ENCODE data around the gene DRC7.
"Not testable (repeated sequence)": the region's sequence is repeated elsewhere in the genome, so short reads cannot be mapped to it uniquely, and the experiment has no call there.

DRC7 gene

DNA sequence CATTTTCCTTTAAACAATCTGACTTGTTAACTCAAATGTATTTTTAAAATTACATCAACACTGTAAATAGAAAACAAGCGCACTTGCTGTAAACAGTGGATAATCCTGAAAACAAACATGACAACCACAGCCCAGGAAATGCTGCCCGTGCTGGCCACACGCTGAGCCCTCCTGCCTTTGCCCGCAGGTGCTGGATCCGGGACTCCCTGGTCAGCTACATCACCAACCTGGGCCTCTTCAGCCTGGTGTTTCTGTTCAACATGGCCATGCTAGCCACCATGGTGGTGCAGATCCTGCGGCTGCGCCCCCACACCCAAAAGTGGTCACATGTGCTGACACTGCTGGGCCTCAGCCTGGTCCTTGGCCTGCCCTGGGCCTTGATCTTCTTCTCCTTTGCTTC, 33.1 kb upstream of the DRC7 start:
- DNase-seq: no peak

DNA sequence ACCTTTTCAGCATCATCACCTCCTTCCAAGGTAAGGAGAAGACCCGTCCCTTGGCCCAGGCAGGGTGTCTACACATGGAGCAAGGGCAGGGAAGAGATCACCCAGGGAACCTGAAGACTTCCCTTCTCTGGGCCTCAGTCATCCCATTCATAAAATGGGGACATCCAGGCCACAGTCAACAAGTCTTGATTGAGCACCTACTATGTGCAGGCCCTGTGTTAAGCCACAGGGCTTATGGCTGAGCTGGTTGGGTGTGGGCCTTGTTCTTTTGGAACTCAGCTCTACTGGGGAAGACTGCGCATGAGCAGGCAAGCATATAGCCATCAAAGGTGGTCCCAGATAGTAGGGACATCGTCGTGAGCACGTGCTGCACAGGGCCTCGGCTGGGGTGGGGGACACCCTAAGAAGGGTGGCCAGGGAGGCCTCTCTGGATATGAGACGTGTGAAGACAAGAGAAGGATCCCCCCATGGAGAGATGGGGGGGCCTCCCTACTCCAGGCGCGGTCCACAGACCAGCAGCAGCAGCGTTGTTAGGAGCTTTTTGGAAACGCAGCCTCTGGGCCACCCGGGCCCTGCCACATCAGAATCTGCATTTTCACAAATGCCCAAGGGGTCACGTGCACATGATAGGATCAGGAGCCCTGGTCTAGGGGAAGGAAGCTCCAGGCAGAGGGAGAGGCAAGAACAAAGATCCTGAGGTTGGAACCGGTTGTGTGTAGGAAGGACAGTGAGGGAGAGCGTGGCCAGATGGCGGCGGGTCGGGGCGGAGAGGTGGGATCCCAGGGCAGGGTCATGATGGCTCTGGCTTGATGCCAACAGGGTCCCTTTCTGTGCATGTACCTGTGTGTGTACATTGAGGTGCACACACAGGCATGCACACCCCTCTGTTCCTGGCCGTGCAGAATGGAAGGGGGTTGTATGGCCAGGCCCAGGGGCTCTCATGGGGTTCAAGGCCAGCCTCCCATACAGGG, 32.4 kb upstream of the DRC7 start:
- no peak for DNase-seq

DNA sequence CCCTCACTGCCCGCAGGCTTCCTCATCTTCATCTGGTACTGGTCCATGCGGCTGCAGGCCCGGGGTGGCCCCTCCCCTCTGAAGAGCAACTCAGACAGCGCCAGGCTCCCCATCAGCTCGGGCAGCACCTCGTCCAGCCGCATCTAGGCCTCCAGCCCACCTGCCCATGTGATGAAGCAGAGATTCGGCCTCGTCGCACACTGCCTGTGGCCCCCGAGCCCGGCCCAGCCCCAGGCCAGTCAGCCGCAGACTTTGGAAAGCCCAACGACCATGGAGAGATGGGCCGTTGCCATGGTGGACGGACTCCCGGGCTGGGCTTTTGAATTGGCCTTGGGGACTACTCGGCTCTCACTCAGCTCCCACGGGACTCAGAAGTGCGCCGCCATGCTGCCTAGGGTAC, 31.2 kb upstream of the DRC7 start:
- DNase-seq: no peak

DNA sequence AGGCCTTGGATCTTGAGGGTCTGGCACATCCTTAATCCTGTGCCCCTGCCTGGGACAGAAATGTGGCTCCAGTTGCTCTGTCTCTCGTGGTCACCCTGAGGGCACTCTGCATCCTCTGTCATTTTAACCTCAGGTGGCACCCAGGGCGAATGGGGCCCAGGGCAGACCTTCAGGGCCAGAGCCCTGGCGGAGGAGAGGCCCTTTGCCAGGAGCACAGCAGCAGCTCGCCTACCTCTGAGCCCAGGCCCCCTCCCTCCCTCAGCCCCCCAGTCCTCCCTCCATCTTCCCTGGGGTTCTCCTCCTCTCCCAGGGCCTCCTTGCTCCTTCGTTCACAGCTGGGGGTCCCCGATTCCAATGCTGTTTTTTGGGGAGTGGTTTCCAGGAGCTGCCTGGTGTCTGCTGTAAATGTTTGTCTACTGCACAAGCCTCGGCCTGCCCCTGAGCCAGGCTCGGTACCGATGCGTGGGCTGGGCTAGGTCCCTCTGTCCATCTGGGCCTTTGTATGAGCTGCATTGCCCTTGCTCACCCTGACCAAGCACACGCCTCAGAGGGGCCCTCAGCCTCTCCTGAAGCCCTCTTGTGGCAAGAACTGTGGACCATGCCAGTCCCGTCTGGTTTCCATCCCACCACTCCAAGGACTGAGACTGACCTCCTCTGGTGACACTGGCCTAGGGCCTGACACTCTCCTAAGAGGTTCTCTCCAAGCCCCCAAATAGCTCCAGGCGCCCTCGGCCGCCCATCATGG, 30.5 kb upstream of the DRC7 start:
- DNase-seq: no peak

DNA sequence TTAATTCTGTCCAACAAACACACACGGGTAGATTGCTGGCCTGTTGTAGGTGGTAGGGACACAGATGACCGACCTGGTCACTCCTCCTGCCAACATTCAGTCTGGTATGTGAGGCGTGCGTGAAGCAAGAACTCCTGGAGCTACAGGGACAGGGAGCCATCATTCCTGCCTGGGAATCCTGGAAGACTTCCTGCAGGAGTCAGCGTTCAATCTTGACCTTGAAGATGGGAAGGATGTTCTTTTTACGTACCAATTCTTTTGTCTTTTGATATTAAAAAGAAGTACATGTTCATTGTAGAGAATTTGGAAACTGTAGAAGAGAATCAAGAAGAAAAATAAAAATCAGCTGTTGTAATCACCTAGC, 30.0 kb upstream of the DRC7 start:
- no peak for DNase-seq

DNA sequence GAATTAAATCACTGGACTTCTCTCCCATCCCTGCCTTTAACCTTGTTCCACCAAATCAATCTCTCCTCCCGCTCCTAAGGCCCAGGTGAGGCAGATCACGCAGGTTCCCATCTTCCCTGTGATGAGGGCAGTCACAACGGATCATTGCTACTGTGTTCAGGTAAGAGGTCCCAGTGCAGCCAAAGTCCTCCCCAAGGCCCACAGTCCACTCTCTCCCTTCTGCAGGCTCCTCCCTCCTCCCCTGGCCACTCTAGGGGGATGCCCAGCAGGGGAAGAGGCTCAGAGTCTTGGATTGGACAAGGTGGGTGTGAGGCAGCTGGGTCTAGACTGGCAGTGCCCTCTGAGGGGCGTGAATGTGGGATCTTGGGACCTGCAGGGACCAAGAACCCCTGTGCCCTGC, 29.1 kb upstream of the DRC7 start:
- DNase-seq: no peak

DNA sequence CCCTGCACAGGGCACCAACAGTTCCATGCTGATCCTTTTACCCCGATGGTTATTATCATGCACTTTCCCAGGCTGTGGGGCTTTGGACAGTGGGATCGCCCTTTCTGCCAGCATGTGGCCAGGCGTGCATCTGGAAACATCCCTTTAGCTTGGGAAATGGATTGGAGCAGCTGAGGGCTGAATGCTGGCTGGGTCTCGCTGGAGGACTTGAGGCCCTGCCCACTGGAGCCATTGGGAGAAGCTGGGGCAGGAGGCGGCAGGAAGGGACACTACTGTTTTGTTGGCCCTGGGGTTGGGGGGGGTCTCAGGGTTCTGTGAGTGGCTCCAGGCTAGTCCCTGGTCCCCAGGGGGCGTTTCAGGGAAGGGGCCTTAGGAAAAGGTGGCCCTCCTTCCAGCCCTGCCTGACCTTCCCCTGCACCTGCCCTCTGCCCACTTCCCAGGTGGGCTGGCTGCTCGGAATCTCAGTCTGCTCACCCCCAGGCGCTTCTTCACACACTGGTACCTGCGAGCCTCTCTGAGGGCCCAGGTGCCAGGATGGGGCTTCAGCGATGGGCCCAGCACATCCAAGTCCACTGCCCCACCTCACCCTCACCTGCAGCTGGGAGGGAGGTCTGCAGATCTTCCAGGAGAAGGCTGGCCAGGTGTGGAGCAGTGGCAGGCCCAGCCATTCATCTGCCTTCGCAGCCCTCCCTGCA, 28.1 kb upstream of the DRC7 start:
- no peak for DNase-seq

DNA sequence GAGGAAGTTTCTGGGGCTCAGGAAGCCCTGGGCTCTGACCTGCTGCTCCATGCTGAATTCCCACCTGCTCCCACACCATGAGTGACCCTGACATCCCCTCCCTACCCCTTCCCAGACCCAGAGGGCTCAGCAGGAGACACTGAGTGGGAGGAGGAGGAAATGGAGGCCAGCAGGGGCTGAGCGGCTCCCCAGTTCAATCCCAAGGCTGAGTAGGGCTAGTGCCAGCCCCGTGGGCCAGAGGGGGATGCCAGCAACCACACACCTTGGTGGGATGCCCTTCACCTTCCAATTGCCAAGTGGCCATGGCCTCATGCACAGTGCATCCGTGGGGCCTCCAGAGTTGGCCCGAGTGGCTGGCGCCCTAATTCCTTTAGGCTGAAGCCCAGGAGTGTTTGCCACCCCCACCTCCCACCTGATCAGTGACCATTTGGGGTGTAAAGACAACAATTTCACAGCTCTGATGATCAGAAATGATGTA, 27.5 kb upstream of the DRC7 start:
- no peak for DNase-seq

DNA sequence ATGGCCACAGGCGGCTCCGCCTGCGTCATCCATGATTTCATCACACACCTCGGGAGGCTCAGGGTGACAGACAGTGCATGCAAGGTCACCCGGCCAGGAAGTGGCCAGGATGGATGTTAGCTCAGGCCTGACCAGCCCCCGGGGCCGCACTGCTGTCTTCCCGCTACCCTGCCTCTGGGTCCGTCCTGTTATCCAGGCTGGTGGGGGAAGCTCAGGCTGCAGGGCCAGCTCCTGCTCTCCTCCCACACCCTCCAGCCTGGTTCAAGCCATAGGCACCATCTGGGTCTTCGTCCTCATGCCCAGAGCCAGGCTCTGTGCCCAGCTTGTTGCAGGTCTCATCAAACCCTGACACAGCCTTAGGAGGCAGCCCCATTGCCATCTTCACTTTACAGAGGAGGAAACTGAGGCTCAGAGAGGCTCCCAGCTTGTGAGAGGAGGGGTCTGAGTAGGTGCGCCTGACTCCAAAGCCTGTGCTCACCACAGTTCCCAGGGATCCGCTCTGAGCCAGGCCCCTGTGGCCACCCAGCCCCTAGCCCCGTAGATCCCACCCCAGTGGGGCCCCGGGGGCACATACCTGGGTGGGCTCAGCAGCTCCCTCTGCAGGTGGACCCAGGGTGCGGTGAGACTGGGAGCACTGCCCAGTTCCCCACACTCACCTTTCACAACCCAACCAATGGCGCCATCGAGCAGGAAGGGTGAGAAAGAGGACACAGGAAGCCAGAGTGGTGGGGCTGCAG, 26.9 kb upstream of the DRC7 start:
- DNase-seq: no peak

DNA sequence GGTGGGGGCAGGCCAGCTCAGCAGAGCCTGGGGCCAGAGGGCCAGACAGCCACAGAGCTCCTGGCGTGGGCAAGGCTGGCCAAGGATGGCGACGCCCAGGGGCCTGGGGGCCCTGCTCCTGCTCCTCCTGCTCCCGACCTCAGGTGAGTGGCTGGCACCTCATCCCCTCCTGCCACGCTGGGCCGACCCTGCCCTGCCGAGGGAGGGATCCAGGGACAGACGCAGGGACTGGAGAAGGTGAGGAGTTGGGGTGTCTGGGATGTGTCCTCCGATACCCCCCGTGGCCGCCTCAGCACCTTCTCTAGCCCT, 26.4 kb upstream of the DRC7 start, which contains the start of gene ADGRG3:
Gene ADGRG3 (plus strand): TSS at position 44 of the 309 bp plus-strand sequence. CDS start 42 bp downstream, at position 86.
- no peak for DNase-seq

DNA sequence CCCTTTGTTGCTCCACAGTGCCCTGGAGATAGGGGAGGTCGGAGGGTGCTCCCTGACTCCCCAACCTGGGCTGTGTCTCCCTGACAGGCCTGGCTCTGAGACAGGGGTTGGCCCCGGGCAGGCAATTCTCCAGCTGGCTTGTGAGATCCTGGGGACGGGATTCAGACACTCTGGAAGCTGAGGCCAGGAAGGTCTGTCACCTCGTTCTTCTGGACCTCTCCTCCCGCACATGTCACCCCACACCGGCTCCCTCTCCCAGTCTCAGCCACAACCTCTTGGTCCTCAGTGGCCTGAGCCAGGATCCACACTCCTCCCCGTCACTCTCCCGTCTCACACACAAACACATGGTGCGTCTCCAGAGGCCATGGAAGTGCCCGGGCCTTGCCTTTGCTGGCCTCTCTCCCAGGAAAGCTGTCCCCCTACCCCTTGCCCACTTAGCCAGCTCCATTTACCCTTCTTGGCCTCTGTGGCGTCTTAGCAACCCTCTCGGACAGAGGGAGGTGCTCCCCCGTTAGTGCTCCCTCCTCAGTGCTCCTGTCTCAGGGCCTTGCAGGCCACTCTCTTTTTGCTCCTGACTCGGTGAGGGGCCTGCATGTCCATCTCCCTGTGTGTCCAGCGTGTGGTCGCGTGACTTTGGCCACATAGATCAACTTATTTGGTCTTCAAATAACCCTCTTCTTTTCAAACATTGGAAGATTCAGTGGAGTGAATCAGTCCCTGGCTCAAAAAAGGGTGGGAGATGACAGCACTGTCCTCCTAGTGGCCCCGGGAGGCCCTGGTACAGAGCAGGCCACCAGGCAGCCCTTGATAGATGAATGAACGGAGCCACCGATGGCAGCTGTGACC, 25.8 kb upstream of the DRC7 start:
- DNase-seq: no peak

DNA sequence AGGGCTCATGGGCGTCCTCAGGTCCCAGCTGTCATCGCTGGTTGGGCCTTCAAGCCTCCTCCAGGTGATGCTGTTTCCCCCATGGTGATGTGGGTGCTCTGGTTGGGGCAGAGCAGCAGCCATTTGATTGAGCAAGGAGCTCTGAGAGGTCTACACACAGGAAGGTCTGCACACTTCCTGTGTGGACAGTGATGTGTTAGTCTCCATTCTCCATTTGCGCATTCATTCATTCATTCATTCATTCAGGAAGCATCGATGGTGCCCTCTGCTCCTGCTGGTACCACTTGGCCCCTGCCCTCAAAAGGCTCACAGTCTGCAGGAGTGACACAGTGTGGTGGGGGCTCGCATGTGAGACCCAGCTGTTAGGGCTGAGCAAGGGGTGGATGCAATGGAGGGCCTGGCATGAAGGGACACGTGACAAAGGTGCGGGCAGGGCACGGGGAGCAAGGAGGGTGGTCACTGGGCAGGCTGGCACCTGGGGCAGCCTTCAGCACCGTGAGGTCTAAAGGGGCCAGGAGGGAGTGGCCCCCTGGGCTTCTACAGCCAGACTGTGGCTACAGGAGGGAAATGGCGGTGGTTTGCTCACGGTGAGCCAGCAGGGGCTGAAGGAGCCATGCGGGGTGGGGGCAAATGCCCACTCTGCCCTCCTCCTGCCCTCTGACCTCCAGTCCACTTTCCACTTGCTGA, 25.0 kb upstream of the DRC7 start:
- no peak for DNase-seq

DNA sequence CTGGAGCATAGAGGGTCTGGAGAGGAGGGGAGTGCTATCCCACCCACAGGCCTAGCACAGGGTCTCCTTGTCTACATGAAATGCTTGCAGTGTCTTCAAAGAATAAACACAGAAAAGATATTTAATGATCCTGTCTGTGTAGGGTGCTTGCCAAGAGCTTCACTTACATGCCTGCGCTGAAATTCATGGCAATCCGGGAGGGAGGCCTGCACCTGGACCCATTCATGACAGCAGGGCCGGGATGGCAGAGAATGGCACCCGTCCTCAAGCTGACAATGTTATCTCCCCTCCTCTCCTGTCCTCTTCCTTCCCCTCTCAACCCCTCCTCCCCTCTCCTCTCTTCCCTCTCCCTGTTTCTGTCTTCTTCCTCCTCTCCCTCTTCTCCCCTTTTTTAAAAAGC, 24.4 kb upstream of the DRC7 start:
- no peak for DNase-seq

DNA sequence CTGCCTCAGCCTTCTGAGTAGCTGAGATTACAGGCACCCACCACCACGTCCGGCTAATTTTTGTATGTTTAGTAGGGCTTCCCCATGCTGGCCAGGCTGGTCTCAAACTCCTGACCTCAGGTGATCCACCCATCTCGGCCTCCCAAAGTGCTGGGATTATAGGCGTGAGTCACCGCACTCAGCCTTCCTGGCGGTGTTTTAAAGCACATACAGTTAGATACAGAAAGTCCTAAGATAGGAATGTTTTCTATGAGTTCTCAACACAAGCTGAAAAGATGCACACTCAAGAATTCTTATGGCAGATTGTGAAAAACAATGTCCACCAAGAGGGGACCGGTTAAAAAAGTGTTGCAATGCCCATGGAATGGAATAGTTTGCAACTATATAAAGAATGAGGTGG, 23.2 kb upstream of the DRC7 start:
- not testable (repeated sequence) for DNase-seq

DNA sequence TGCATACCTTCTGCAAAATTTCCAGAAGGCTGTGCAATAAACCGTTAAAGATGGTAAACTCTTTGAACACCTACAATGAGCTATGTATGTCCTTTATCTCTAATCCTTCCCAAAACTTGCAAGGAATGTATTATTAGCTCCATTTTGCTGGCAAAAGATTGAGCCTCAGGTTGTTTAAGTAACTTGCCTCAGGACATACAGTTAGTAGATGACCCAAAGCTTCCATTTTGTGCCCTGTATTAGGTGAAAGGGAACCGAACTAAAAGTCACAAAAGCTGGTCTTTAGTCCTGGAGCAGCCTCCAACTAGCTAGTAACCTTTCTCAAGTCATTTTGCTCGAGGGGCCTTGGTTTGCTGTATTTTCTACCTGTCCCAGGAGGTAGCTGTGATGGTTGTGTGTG, 22.2 kb upstream of the DRC7 start:
- no peak for DNase-seq

DNA sequence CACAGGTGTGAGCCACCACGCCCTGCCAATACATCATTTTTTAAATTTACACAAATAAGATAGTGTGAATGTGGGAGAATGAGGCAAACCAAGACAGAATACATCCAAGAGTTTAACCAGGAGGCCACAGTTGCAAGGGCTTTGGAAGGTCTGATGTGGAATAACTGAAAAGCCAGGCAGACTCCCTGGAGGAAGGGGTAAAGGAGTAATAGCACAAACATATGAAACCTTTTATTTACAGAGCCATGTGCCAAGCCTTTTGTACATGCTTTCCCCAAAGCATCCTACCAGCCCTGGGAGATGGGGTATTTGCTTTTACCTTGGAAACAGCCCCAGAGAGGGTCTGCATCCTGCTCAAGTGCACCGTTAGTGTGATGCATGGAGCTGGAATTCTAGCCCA, 21.8 kb upstream of the DRC7 start:
- DNase-seq: no peak

DNA sequence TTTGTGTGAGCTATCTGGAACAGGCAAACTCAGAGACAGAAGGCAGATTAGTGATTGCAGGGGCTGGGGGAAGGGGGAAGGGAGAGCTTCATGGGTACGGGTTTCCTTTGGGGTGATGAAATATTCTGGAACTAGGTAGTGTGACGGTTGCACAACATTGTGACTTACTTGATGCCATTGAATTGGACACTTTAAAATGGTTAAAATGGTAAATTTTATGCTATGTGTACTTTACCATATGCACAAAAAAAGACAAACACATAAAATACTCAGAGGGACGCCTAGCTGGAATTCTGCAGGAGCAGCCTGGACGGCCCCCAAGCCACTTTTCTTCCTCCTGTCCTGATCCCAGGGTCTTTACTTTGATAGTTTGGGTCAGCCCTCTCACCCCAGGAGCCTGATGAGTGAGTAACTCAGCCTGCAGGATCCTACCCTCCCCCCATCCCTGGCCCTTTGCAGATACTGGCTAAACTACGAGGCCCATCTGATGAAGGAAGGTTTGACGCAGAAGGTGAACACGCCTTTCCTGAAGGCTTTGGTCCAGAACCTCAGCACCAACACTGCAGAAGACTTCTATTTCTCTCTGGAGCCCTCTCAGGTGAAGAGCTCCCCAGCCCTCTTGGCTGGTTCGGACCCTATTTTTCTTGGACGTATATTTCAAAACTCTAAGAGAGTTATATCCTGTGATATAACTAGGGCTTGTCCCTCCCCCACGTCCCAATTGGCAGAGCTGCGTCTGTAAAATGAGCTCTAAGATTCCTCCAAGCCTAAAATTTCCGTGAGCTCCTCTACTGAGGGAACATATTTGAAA, 18.7 kb upstream of the DRC7 start:
- no peak for DNase-seq

DNA sequence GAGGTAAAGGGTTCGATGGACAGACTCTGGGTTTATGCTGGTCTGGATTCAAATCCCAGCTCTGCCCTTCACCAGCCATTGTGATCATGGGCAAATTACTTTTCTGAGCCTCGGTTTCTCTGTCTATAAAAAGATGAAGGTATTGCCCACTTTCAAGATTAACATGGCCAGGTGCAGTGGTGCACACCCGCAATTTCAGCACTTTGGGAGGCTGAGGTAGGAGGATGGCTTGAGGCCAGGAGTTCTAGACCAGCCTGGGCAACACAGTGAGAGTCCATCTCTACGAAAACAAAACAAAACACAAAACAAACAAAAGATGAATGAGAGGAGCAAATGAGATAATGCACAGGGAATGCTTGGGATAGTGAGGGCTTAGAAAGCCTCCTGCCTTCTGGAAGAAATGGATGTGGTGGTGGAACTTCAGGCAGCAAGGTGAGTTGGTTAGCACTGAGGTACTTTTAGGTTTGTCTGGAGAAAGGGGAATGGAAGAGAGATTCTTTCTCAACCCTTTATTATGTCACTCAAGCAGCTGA, 18.0 kb upstream of the DRC7 start:
- DNase-seq: no peak

DNA sequence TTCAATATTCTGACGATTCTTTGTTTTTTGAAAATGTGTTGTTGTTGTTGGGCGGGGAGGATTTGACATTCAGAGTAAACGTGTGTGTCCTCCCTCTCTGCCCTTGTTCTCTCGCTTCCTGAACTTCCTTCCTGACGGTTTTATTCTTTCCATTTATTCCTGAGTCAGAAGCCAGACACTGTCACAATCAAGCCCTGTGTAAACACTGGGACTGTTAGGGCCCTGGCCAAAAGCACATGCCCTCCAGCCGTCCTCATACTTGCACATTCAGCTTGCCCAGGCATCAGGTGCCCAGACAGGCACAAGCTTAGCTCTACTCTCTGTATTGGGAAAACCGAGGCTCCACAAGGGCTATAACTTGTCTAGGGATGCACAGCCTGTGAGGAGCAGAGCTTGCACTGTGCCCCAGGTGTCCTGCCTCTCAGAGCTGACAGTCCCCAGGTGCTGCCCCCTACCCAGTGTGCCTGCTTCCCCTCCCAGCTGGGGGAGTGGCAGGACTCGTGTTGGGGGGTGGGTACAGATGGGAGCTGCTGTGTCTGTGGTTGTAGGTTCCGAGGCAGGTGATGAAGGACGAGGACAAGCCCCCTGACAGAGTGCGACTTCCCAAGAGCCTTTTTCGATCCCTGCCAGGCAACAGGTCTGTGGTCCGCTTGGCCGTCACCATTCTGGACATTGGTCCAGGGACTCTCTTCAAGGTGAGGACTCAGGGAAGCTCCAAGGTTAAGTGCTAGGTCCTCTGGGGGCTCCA, 16.8 kb upstream of the DRC7 start:
- DNase-seq: no peak

Data from SW 1271 (cell line).